Measurements from ENCODE around the gene ARHGAP9.
"Not testable (repeated sequence)": the region's sequence is repeated elsewhere in the genome, so short reads cannot be mapped to it uniquely, and the experiment has no call there.

DNA sequence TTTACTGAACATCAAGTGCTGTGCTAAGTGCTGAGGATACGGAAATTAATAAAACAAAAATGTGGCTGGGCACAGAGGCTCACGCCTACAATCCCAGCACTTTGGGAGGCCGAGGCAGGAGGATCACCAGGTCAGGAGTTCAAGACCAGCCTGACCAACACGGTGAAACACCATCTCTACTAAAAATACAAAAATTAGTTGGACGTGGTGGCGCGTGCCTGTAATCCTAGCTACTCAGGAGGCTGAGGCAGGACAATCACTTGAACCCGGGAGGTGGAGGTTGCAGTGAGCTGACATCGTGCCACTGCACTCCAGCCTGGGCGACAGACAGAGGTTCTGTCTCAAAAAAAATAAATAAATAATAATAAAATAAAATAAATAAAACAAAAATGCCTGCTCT, 52.7 kb downstream of the ARHGAP9 start:
- TF ChIP-seq, protein P1, sequence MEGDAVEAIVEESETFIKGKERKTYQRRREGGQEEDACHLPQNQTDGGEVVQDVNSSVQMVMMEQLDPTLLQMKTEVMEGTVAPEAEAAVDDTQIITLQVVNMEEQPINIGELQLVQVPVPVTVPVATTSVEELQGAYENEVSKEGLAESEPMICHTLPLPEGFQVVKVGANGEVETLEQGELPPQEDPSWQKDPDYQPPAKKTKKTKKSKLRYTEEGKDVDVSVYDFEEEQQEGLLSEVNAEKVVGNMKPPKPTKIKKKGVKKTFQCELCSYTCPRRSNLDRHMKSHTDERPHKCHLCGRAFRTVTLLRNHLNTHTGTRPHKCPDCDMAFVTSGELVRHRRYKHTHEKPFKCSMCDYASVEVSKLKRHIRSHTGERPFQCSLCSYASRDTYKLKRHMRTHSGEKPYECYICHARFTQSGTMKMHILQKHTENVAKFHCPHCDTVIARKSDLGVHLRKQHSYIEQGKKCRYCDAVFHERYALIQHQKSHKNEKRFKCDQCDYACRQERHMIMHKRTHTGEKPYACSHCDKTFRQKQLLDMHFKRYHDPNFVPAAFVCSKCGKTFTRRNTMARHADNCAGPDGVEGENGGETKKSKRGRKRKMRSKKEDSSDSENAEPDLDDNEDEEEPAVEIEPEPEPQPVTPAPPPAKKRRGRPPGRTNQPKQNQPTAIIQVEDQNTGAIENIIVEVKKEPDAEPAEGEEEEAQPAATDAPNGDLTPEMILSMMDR (conservative IDR thresholded peaks at IDR 0.05 in 1 of 2, IDR thresholded peaks at IDR 0.05 in 1 of 2; ENCODE audit: low read depth in 1 of 2, low read length in 2 of 2), result not testable (repeated sequence)
- not testable (repeated sequence) for TF ChIP-seq EZH2 (IDR thresholded peaks at IDR 0.05; ENCODE audit: low read length, missing control alignments)
